ENCODE results near the gene CCDC197. TPM values are rescaled to one million over a fixed set of nuclear protein-coding genes. Genes with fewer than 3 reads are reported as not detected.

CCDC197 gene
- total RNA-seq, 1 experiment from 2014 or later, result not detected

DNA sequence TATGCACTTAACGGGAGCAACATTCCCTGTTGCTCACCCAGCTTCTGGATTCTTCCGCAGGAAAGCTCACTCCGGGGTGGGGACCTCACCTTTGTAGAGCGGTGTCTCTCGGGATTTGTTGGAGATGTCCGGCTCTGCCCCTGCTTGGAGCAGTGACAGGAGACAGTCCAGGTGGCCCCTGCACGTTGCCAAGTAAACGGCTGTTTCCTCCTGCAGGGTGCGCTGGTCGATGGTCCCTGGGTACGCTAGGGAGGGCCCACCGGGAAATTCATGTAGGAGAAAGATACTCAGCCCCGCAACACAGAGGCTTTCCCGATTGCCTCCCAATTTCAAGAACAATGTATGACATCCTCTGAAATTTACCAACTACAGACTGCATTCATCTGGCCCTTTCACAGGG, 43.8 kb upstream of the CCDC197 start:
- H3K18ac ChIP-seq (ENCODE audit: insufficient read length, low read depth, low read length), result no peak overlapping the region
- H3K56ac ChIP-seq (ENCODE audit: insufficient read length, low read depth, low read length), result no peak overlapping the region
- H3K27me3 ChIP-seq (ENCODE audit: insufficient read depth, low read length), result no peaks in the 10 kb centered on the region
- no peaks in the 10 kb centered on the region for H3K79me1 ChIP-seq (ENCODE audit: insufficient read depth, low read depth, low read length, poor library complexity, severe bottlenecking)
- H3K4me1 Mint-ChIP-seq, result peaks cover 25 to 34% of the 10 kb centered on the region in 2 experiments
- H3T11ph ChIP-seq (ENCODE audit: low read length), result no peak overlapping the region
- no peak overlapping the region for H3K27ac Mint-ChIP-seq
- no peak overlapping the region for H2AK5ac ChIP-seq (ENCODE audit: insufficient read length, low read length)
- H2BK120ac ChIP-seq (ENCODE audit: low read depth, low read length, poor library complexity, severe bottlenecking), result no peak overlapping the region
- H2BK5ac ChIP-seq (ENCODE audit: insufficient read length, low read length), result no peak overlapping the region
- no peak overlapping the region for H3K14ac ChIP-seq (ENCODE audit: insufficient read depth, low read length)
- no peak overlapping the region for H4K8ac ChIP-seq (replicated peaks; ENCODE audit: insufficient read length, low read depth, low read length)
- no peak overlapping the region for H2BK20ac ChIP-seq (ENCODE audit: low read depth, low read length, poor library complexity, severe bottlenecking)
- no peaks in the 10 kb centered on the region for H3K23me2 ChIP-seq (ENCODE audit: insufficient read length, low read depth, low read length, poor library complexity, severe bottlenecking)
- H2BK12ac ChIP-seq (ENCODE audit: insufficient read length, low read depth, low read length), result no peak overlapping the region
- no peak overlapping the region for H3K4ac ChIP-seq (ENCODE audit: low read depth, low read length)
- peak; percentile 66 for DNase-seq
- H3K4me2 ChIP-seq (ENCODE audit: insufficient read depth, insufficient read length, low read length), result no peak overlapping the region
- H3K9me3 Mint-ChIP-seq, result no peaks in the 10 kb centered on the region; a peak in 1 of 5 replicates
- no peak overlapping the region for H3K27ac ChIP-seq (ENCODE audit: insufficient read length, low read depth, low read length)
- no peak overlapping the region for H3K9ac ChIP-seq (ENCODE audit: extremely low read depth, insufficient read length, low read length)
- no peaks in the 10 kb centered on the region for H3K9me3 ChIP-seq (ENCODE audit: control insufficient read depth, low read depth, low read length)
- H3K79me2 ChIP-seq (ENCODE audit: insufficient read depth, low read length), result no peaks in the 10 kb centered on the region
- TF ChIP-seq, protein P1, sequence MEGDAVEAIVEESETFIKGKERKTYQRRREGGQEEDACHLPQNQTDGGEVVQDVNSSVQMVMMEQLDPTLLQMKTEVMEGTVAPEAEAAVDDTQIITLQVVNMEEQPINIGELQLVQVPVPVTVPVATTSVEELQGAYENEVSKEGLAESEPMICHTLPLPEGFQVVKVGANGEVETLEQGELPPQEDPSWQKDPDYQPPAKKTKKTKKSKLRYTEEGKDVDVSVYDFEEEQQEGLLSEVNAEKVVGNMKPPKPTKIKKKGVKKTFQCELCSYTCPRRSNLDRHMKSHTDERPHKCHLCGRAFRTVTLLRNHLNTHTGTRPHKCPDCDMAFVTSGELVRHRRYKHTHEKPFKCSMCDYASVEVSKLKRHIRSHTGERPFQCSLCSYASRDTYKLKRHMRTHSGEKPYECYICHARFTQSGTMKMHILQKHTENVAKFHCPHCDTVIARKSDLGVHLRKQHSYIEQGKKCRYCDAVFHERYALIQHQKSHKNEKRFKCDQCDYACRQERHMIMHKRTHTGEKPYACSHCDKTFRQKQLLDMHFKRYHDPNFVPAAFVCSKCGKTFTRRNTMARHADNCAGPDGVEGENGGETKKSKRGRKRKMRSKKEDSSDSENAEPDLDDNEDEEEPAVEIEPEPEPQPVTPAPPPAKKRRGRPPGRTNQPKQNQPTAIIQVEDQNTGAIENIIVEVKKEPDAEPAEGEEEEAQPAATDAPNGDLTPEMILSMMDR (conservative IDR thresholded peaks at IDR 0.05), result peak; percentile 52
- no peaks in the 10 kb centered on the region; the same call in 1 of the 2 replicates for H3K4me1 ChIP-seq (ENCODE audit: insufficient read depth, low read length)
- H2BK15ac ChIP-seq (ENCODE audit: low read depth, low read length), result no peak overlapping the region
- no CpG with 5 or more reads among the region's 14 CpGs for WGBS (ENCODE audit: extremely low coverage, insufficient read length, low lambda C conversion rate)
- no peaks in the 10 kb centered on the region; the same call in none of the 2 replicates for H3K27me3 Mint-ChIP-seq (ENCODE audit: low read depth)
- H2AFZ ChIP-seq (ENCODE audit: low read length), result no peak overlapping the region
- H4K5ac ChIP-seq (ENCODE audit: insufficient read length, low read depth, low read length), result no peak overlapping the region
- no peak overlapping the region for H4K91ac ChIP-seq (ENCODE audit: insufficient read length, low read depth, low read length)
- H4K20me1 ChIP-seq (ENCODE audit: control insufficient read depth, insufficient read depth, insufficient read length), result no peaks in the 10 kb centered on the region
- no peak overlapping the region for H3K4me3 Mint-ChIP-seq
- H3K36me3 Mint-ChIP-seq (ENCODE audit: insufficient read depth in 1 of 3, low read depth in 3 of 3), result no peaks in the 10 kb centered on the region
- no peak overlapping the region for H3K23ac ChIP-seq (ENCODE audit: insufficient read length, low read depth, low read length)

Measured in H9 (cell line).